Activated CD8-positive, alpha-beta memory T cell treated with anti-CD3 and anti-CD28 coated beads for 48 hours (primary cell): ENCODE measurements around the gene LDB3.

Experiments used
- DNase-seq, 3 experiments: peaks; one replicate each; pipeline ENCODE4 v3.0.0-alpha.2; 2020; ENCODE audit warnings: low read depth in 2 of 3, low spot score in 2 of 3

The LDB3 gene

GRCh38 chr10:86664341-86665217 is 3.7 kb upstream of the LDB3 start:
- DNase-seq, result no peak

- DNase-seq, result no peak
Measured at GRCh38 chr10:86665218-86665607, 3.1 kb upstream of the LDB3 start.

- no peak for DNase-seq
Measured at GRCh38 chr10:86665868-86666267, 2.4 kb upstream of the LDB3 start.

DNA sequence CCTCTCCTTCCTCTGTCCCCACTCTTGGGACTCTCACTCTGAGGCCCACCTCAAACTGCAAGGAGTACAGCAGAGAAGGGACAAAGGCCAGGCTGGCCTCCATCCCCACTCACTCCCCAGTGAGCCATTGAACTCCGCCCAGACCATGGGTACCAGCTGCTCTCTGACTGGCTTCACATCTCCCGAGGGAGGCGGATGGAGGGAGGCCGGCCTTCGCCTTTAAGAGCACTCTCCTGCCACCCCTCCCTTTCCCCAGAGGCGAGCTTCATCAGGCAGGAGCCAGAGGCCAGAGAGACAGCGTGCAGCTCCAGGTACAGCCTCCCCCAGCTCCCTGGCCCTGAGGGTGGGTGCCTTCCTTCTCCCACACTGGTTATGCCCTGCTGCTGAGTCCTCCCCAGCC is 1.8 kb upstream of the LDB3 start:
- DNase-seq, result no peak

DNA sequence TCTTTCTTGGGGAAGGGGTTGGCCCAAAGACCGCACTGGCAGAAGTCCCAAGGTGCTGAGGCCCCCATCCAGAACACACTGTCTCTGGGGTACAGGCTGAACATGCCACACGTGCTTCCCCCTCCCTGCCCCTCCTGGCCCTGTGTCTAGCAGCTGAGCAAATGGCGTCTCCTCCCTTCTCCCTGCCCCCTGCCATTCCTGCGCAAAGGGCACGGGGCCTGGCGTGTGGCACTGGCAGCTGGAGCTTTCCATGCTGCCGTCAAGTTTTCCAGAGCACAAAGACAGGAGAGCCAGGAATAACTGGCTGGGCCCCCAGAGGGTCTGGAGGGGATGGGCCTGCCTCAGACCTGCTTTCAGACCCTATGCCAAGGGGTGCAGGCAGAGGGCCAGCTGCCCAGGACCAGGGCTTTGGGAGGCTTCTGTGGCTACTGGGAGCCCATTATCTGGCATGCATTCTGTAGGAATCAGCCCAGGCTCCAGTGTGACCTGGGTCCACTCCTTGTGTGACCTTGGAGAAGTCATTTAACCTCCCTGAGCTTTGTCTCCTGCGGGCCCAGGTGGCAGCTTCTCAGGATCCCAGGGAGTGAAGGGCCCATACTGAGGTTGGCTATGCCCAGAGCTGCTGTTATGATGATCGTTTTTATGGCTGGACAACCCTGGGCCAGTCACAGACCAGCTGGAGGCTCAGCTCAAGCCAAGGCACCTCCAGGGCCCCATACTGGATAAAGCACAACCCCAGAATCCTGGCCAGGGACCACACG is 710 bp upstream of the LDB3 start:
- DNase-seq, result no peak

- DNase-seq, result no peak
Measured at GRCh38 chr10:86670290-86670811, 2.0 kb downstream of the LDB3 start.

DNA sequence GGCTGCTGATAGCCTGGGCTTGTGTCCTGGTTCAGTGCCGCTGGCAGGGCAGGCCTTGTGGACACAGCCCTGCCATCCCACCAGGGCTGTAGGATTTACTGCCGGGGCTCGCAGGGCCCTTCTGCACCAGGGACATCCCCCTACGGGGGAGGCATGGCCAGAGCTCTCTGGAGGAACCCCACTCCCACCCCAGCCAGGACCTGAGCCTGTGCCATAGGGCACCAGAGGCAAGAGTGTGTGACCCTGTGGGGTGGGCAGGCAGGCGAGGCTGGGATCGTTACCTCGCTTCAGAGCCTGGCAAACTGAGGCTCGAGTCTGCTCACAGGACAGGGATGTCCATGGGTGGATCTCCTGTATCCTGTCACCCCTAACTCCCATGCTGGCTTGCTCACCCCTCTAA is 2.6 kb downstream of the LDB3 start:
- no peak for DNase-seq

DNA sequence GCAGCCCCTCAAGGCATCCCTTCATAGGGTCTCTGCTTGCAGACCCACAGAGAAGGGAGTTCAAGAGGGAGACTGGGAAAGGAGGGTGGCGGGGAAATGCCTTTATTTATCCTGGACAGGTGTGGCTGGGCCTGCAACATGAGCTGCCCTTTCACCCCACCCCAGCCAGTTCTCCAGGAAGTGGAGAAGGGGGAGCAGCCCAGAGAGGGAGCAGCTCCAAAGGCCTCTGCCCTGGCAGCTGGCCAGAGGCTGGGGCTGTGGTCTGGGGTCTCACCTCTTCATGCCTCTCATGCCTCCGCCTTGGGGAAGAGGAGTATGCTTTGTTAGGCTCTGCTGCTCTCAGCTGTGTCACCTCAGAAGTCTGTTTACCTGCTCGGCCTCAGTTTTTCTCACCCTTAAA is 3.1 kb downstream of the LDB3 start:
- no peak for DNase-seq

GRCh38 chr10:86671985-86672710 is 3.8 kb downstream of the LDB3 start:
- DNase-seq, result no peak

GRCh38 chr10:86673216-86673826 is 5.0 kb downstream of the LDB3 start:
- no peak for DNase-seq

- no peak for DNase-seq
Measured at GRCh38 chr10:86673827-86674581, 5.7 kb downstream of the LDB3 start.

- DNase-seq, result no peak
Measured at GRCh38 chr10:86674912-86675311, 6.6 kb downstream of the LDB3 start.

DNA sequence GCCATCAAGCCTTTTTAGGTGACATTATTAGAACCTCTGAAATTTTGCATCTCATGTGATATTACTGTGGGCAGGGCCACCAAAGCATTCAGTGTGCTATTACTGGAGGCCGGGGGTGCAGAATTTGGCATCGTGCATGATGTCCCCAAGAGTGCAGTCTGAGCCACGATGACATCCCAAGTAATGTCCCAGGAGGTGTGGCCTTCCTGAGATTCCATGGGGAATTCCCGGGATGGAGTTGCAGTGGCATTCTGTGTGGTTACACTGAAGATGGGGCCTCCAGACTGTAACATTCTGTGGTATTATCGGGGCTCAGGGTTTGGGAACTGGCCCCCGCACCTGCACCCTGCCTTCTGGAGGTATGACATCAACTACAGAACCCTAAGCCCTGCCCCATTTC is 9.1 kb downstream of the LDB3 start:
- DNase-seq, result no peak

- no peak for DNase-seq
Measured at GRCh38 chr10:86678999-86679792, 10.9 kb downstream of the LDB3 start.

DNA sequence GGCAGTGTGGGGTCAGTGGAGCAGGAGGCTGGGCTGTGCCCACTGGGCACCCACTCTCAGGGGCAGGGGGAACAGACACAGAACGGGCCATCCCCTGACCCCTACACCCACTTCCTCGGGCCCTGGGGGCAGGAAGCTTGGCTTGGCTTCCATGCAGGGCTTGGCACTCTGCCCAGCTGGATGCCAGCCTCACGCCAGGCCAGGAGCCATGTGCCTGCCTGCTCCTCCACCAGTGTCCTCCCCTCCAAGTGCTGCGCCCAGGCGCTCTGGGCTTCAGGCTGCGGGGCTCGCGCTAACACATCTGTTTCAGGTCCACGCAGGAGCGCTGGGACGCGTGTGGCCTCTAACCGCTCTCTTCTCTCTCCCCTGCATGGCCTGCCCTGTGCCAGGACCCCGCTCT is 12.7 kb downstream of the LDB3 start:
- no peak for DNase-seq

DNA sequence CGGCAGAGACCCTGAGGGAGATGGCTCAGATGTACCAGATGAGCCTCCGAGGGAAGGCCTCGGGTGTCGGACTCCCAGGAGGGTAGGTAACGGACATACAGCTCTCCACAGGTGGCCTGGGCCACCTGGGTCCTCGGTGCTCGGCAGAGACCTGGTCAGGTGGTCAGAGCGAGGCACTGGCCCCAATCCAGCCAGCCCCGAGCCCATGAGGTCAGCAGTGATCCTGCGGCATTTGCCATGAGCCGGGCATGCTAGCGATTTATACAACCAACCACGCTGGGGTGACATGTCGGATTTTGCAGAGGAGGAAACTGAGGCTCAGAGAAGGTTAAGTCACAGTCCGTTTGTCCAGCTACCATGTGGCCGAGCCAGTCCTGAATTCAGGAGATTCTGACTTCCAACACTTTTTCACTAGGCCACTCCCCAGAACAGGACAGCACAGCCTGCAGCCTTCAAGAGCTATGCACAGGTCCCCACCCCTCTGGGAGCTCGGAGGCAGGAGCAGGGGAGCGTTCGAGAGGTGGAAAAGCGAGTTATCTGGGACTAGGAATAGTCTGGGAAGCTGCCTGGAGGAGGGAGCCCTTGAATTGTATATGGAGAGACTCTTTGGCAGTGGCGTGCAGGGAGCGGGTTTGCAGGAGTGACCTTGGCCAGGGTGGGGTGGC is 13.5 kb downstream of the LDB3 start:
- no peak for DNase-seq

DNA sequence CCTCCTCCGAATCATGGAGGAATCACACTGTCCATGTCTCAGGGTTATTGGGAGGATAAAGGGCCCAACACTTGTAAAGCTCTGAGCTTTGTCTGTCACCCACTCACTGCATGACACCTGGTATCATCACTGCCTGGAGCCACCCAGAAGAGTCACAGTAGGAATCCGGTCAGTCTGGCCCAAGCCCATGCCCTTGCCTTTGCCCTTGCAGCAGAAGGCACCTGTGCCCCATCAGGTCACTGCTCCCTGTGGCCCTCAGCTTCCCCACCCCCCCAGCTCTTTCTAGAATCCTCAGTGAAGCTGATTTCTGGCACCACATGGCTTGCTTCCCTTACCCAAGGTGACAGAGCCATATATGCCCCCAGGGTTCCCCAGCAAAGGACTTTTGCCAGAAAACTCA is 14.4 kb downstream of the LDB3 start:
- DNase-seq, result no peak

DNA sequence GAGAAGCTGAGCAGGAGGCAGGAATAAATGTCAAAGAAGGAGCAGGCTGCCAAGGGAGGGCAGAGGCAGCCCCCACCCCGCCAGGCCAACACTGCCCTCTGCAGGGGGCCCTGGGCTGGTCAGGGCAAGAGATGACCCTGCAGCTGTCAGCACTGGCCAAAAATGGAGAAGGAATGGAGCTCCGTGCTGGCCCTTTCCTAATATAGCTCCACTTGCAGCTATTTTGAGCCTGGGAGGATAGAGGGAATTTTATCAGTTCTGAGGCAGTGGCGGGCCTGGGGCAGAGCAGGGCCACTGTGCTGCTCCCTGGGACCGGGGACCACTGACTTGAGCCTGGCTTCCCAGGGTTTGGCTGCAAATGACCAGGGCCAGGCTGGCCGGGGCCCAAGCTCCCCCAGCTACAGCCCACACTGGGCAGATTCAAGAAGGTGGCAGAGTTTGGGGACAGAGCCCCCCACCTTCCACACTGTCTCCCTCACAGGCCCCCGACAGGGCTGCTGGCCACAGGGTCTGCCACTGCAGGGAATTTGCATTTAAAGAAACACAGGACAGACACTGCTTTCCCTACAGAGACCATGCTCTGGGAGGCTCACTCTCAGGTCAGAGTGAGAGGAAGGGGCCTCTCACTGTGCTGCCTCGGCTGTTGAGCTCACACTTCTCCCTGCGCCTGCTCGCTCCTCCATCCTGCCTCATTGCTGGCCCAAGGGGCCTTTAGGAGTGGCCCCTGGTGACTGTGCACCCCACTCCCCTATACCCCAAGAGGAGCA is 16.2 kb downstream of the LDB3 start:
- DNase-seq, result no peak
